Vagina (tissue), 2 donors: Measurements from ENCODE around the gene PAX7. TPM values are rescaled to one million over a fixed set of nuclear protein-coding genes. Genes with fewer than 3 reads are reported as not detected.

Experiments used
- DNase-seq, 2 donors: peaks; one replicate each; pipeline ENCODE4 v3.0.0-alpha.2; 2017; ENCODE audit errors: extremely low spot score in 2 of 2
- H3K27ac ChIP-seq: fragments of 200-600 bp; sonication (generic); one replicate; pipeline ENCODE4 v1.5.1; 2019
- H3K27me3 ChIP-seq: fragments of 200-600 bp; sonication (generic); one replicate; pipeline ENCODE4 v1.5.1; 2019
- H3K36me3 ChIP-seq, 2 donors: fragments of 200-600 bp; sonication (generic); one replicate each; pipeline ENCODE4 v1.5.1; 2017 to 2019
- H3K4me1 ChIP-seq: fragments of 200-600 bp; sonication (generic); one replicate; pipeline ENCODE4 v1.5.1; 2019
- H3K4me3 ChIP-seq, 2 donors: fragments of 200-600 bp; sonication (generic); 1 replicate in 1 of 2; 2 replicates in 1 of 2; pipeline ENCODE4 v1.5.1; 2016 to 2019
- H3K9me3 ChIP-seq: fragments of 200-600 bp; sonication (generic); one replicate; pipeline ENCODE4 v1.5.1; 2019
- POLR2A ChIP-seq, 2 donors: fragments of 450-650 bp; IDR thresholded peaks; one replicate each; pipeline ENCODE4 v1.6.1; 2017; ENCODE audit warnings: antibody characterized with exemption in 2 of 2, mild to moderate bottlenecking in 2 of 2, moderate library complexity in 2 of 2
- POLR2AphosphoS5 ChIP-seq, 2 donors: sonication (generic); formaldehyde crosslinking; IDR thresholded peaks; one replicate each; pipeline ENCODE4 v1.9.0; 2017; ENCODE audit warnings: antibody characterized with exemption in 2 of 2, mild to moderate bottlenecking in 2 of 2, low read depth in 1 of 2; ENCODE audit not compliant: insufficient read depth in 1 of 2
- intact Hi-C: fragments of 100-400 bp; cut with DNase I; formaldehyde crosslinking; loops from one replicate; pipeline ENCODE4 v1.15.1; 2023
- small RNA-seq: library from RNA; depleted of rRNA; stranded (forward); fragments of <200 nt; gene quantifications from one replicate; pipeline ENCODE3, GENCODE V24; 2016
- total RNA-seq: library from RNA; depleted of rRNA; stranded (reverse); fragments of >200 nt; gene quantifications from one replicate; pipeline ENCODE4 v1.2.3, GENCODE V29; 2016
- TF ChIP-seq, protein P1 (sequence below), 3 experiments: fragments of 450-650 bp in 2 of 3; fragments of 200-600 bp in 1 of 3; sonication (generic) in 1 of 3; IDR thresholded peaks; one replicate each; pipeline ENCODE4 v1.5.1; 2017 to 2019; ENCODE audit warnings: antibody characterized with exemption in 3 of 3, mild to moderate bottlenecking in 2 of 3, moderate library complexity in 2 of 3

The PAX7 gene
- total RNA-seq, 1 donor from 2014 or later, result not detected

DNA sequence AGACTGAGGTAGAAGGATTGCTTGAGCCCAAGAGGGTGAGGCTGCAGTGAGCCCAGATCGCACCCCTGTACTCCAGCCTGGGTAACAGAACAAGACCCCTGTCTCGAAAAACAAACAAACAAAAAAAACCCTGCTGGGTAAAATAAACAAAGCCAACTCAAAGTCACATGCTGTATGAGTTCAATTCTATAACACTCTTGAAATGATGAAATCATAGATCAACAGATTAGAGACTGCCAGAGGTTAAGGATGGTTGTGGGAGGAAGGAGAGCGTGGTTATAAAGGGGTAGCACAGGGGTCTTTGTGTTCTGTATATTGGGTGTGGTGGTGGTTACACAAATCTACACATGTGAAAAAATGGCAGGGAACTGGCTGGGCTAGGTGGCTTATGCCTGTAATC is 166.3 kb downstream of the PAX7 start:
- Histone ChIP-seq H3K4me1 (no peaks in the 10 kb centered on the region), H3K27ac (no peak overlapping the region), H3K9me3 (no peaks in the 10 kb centered on the region), H3K36me3 (no peaks in the 10 kb centered on the region), H3K4me3 (no peak overlapping the region), H3K27me3 (no peaks in the 10 kb centered on the region)
- intact Hi-C loops, result no loop called here
- DNase-seq, result no peak
- TF ChIP-seq POLR2AphosphoS5 (IDR thresholded peaks at IDR 0.05; ENCODE audit: insufficient read depth in 1 of 2, low read depth in 1 of 2) (no peak), POLR2A (IDR thresholded peaks at IDR 0.05) (no peak)
- TF ChIP-seq, protein P1, sequence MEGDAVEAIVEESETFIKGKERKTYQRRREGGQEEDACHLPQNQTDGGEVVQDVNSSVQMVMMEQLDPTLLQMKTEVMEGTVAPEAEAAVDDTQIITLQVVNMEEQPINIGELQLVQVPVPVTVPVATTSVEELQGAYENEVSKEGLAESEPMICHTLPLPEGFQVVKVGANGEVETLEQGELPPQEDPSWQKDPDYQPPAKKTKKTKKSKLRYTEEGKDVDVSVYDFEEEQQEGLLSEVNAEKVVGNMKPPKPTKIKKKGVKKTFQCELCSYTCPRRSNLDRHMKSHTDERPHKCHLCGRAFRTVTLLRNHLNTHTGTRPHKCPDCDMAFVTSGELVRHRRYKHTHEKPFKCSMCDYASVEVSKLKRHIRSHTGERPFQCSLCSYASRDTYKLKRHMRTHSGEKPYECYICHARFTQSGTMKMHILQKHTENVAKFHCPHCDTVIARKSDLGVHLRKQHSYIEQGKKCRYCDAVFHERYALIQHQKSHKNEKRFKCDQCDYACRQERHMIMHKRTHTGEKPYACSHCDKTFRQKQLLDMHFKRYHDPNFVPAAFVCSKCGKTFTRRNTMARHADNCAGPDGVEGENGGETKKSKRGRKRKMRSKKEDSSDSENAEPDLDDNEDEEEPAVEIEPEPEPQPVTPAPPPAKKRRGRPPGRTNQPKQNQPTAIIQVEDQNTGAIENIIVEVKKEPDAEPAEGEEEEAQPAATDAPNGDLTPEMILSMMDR (IDR thresholded peaks at IDR 0.05), result no peak

Small RNA genes lying within 50 kb of the gene (small RNA-seq; reads per million reads assigned to genes)
- gene AL031737.1, result not detected

Other genes starting within 250 kb of the PAX7 start
- gene KLHDC7A, start 149.9 kb upstream of the PAX7 start, total RNA-seq, result not detected
- gene TAS1R2, start 228.8 kb downstream of the PAX7 start, total RNA-seq, result 0.98 TPM